ENCODE data around the gene DNM3.
A peak's percentile ranks its signal among the peaks of the same experiment; 100 is the strongest.

Gene DNM3

GRCh38 chr1:172328266-172328665, 487.0 kb downstream of the DNM3 start:
- H3K9me3 ChIP-seq (ENCODE audit: control insufficient read depth, insufficient read depth, low read depth, low read length), result no peaks in the 10 kb centered on the region
- ChIA-PET POLR2A (no interaction called here), CTCF (interaction anchor here (0.6 to 0.7 kb wide), 2 partner anchors 143 to 186 kb away, joined by 3 read pairs; no protein-coding TSS in a partner anchor)
- TF ChIP-seq ZNF146 (tag by site-specific recombination; IDR thresholded peaks at IDR 0.05) (peak; percentile 78), ZNF580 (tag by site-specific recombination; IDR thresholded peaks at IDR 0.05) (0 out of 2 replicates have a peak, but pooled peaks have one; percentile 22), OVOL3 (tag by site-specific recombination; IDR thresholded peaks at IDR 0.05) (no peak)
- no peak overlapping the region for H3K4me3 ChIP-seq (ENCODE audit: low read depth, low read length)
- no peaks in the 10 kb centered on the region for H3K4me1 ChIP-seq (ENCODE audit: control insufficient read depth, insufficient read depth, low read length)
- no peaks in the 10 kb centered on the region for H3K36me3 ChIP-seq (ENCODE audit: control insufficient read depth in 2 of 2, insufficient read depth in 1 of 2, low read length in 2 of 2)
- no peak overlapping the region for H3K27ac ChIP-seq (ENCODE audit: extremely low read depth, low read depth, low read length)

- POLR2A ChIA-PET, result no interaction called here
- no peak overlapping the region for H3K27ac ChIP-seq (ENCODE audit: extremely low read depth, low read depth, low read length)
- CTCF ChIA-PET, result interaction anchor here (0.5 to 0.7 kb wide), 2 partner anchors 65 to 339 kb away, joined by 3 to 4 read pairs; no protein-coding TSS in a partner anchor
Observed at GRCh38 chr1:172332230-172332629, 490.9 kb downstream of the DNM3 start.

GRCh38 chr1:172335377-172335776, 494.1 kb downstream of the DNM3 start:
- H3K9me3 ChIP-seq (ENCODE audit: control insufficient read depth, insufficient read depth, low read depth, low read length), result no peaks in the 10 kb centered on the region
- no peaks in the 10 kb centered on the region for H3K4me1 ChIP-seq (ENCODE audit: control insufficient read depth, insufficient read depth, low read length)
- no peak overlapping the region for H3K27ac ChIP-seq (ENCODE audit: extremely low read depth, low read depth, low read length)
- ChIA-PET CTCF (no interaction called here), POLR2A (no interaction called here)
- TF ChIP-seq ZNF202 (tag by site-specific recombination; IDR thresholded peaks at IDR 0.05; ENCODE audit: borderline replicate concordance) (no peak), ZNF266 (tag by site-specific recombination; IDR thresholded peaks at IDR 0.05; ENCODE audit: low read depth) (no peak), KLF9 (tag by site-specific recombination; IDR thresholded peaks at IDR 0.05; ENCODE audit: low read depth) (no peak), TSHZ1 (tag by site-specific recombination; IDR thresholded peaks at IDR 0.05; ENCODE audit: borderline replicate concordance) (no peak), IKZF3 (tag by site-specific recombination; IDR thresholded peaks at IDR 0.05) (no peak), ZNF518A (tag by site-specific recombination; conservative IDR thresholded peaks at IDR 0.05; ENCODE audit: low read depth) (no peak), ZNF510 (tag by site-specific recombination; IDR thresholded peaks at IDR 0.05; ENCODE audit: insufficient replicate concordance) (no peak), ZNF664 (tag by site-specific recombination; IDR thresholded peaks at IDR 0.05) (no peak), ZNF560 (tag by site-specific recombination; IDR thresholded peaks at IDR 0.05; ENCODE audit: borderline replicate concordance) (no peak), YY2 (tag by site-specific recombination; IDR thresholded peaks at IDR 0.05) (no peak)
- no peak overlapping the region for H3K4me3 ChIP-seq (ENCODE audit: low read depth, low read length)
- H3K36me3 ChIP-seq (ENCODE audit: control insufficient read depth in 2 of 2, insufficient read depth in 1 of 2, low read length in 2 of 2), result no peaks in the 10 kb centered on the region

More at GRCh38 chr1:172332230-172332629, 490.9 kb downstream of the DNM3 start:
- no peak overlapping the region for H3K4me3 ChIP-seq (ENCODE audit: low read depth, low read length)
- TF ChIP-seq ZFHX2 (tag by site-specific recombination; conservative IDR thresholded peaks at IDR 0.05) (no peak), ZSCAN23 (tag by site-specific recombination; IDR thresholded peaks at IDR 0.05) (no peak), ZNF585B (tag by site-specific recombination; IDR thresholded peaks at IDR 0.05) (no peak), ZNF366 (tag by site-specific recombination; conservative IDR thresholded peaks at IDR 0.05) (no peak), ZNF112 (tag by site-specific recombination; IDR thresholded peaks at IDR 0.05) (no peak)
- no peaks in the 10 kb centered on the region for H3K36me3 ChIP-seq (ENCODE audit: control insufficient read depth in 2 of 2, insufficient read depth in 1 of 2, low read length in 2 of 2)
- H3K9me3 ChIP-seq (ENCODE audit: control insufficient read depth, insufficient read depth, low read depth, low read length), result no peaks in the 10 kb centered on the region
- H3K4me1 ChIP-seq (ENCODE audit: control insufficient read depth, insufficient read depth, low read length), result no peaks in the 10 kb centered on the region
